SK-N-SH treated with all-trans-retinoic acid at 6 μM for 48 hours (cell line): Measurements from ENCODE around the gene RP9.

Experiments used
- ATAC-seq: fragments of 200-7000 bp; cut with Tn5 transposase; 3 replicates; pipeline ENCODE4 v1.9.1; 2020; ENCODE audit warnings: mild to moderate bottlenecking, moderate library complexity
- ARNTL ChIP-seq: fragments of 450-650 bp; formaldehyde crosslinking; IDR thresholded peaks from 2 replicates; pipeline ENCODE4 v1.5.0; 2020; ENCODE audit warnings: low read depth, mild to moderate bottlenecking, moderate library complexity, borderline replicate concordance
- BACH2 ChIP-seq: fragments of 250-450 bp; sonication (Bioruptor Pico); IDR thresholded peaks from 2 replicates; pipeline ENCODE4 v1.9.0; 2021; ENCODE audit warnings: mild to moderate bottlenecking, borderline replicate concordance
- CREB5 ChIP-seq: fragments of 250-450 bp; sonication (Bioruptor Pico); IDR thresholded peaks from 2 replicates; pipeline ENCODE4 v1.5.1; 2020; ENCODE audit warnings: low read depth, mild to moderate bottlenecking, moderate library complexity
- CSRNP3 ChIP-seq: fragments of 250-450 bp; sonication (Bioruptor Pico); IDR thresholded peaks from 2 replicates; pipeline ENCODE4 v1.5.1; 2021; ENCODE audit warnings: mild to moderate bottlenecking, moderate library complexity
- ESRRG ChIP-seq: fragments of 250-450 bp; sonication (Bioruptor Pico); IDR thresholded peaks from 2 replicates; pipeline ENCODE4 v1.6.1; 2021; ENCODE audit warnings: mild to moderate bottlenecking
- GLIS3 ChIP-seq: fragments of 250-450 bp; sonication (Bioruptor Pico); IDR thresholded peaks from 2 replicates; pipeline ENCODE4 v1.5.0; 2020; ENCODE audit warnings: mild to moderate bottlenecking, moderate library complexity
- ISL1 ChIP-seq: fragments of 250-450 bp; sonication (Bioruptor Pico); IDR thresholded peaks from 2 replicates; pipeline ENCODE4 v2.1.2; 2022; ENCODE audit warnings: mild to moderate bottlenecking, moderate library complexity
- OSR1 ChIP-seq: fragments of 250-450 bp; sonication (Bioruptor Pico); IDR thresholded peaks from 2 replicates; pipeline ENCODE4 v1.8.0; 2022; ENCODE audit warnings: moderate library complexity, mild to moderate bottlenecking, inconsistent platforms
- PATZ1 ChIP-seq: fragments of 250-450 bp; sonication (Bioruptor Pico); IDR thresholded peaks from 2 replicates; pipeline ENCODE4 v1.8.0; 2020; ENCODE audit warnings: mild to moderate bottlenecking, moderate library complexity, borderline replicate concordance
- POU6F1 ChIP-seq: fragments of 250-450 bp; sonication (Bioruptor Pico); IDR thresholded peaks from 2 replicates; pipeline ENCODE4 v1.8.0; 2021; ENCODE audit warnings: low read depth, mild to moderate bottlenecking, moderate library complexity, borderline replicate concordance
- PPARA ChIP-seq: fragments of 250-450 bp; sonication (Bioruptor Pico); IDR thresholded peaks from 2 replicates; pipeline ENCODE4 v1.5.0; 2020; ENCODE audit warnings: mild to moderate bottlenecking, borderline replicate concordance
- RARB ChIP-seq: fragments of 250-450 bp; sonication (Bioruptor Pico); IDR thresholded peaks from 2 replicates; pipeline ENCODE4 v1.8.0; 2021; ENCODE audit warnings: mild to moderate bottlenecking, moderate library complexity
- SNAI2 ChIP-seq: fragments of 250-450 bp; sonication (Bioruptor Pico); IDR thresholded peaks from 2 replicates; pipeline ENCODE4 v1.5.0; 2020; ENCODE audit warnings: mild to moderate bottlenecking, moderate library complexity
- TOX ChIP-seq: fragments of 250-450 bp; sonication (Bioruptor Pico); IDR thresholded peaks from 2 replicates; pipeline ENCODE4 v1.8.0; 2021; ENCODE audit warnings: mild to moderate bottlenecking, moderate library complexity, borderline replicate concordance
- ZC3H10 ChIP-seq: fragments of 250-450 bp; sonication (Bioruptor Pico); IDR thresholded peaks from 2 replicates; pipeline ENCODE4 v1.5.1; 2021; ENCODE audit warnings: mild to moderate bottlenecking, moderate library complexity
- ZFP3 ChIP-seq: fragments of 250-450 bp; sonication (Bioruptor Pico); IDR thresholded peaks from 2 replicates; pipeline ENCODE4 v1.5.0; 2020; ENCODE audit warnings: mild to moderate bottlenecking, moderate library complexity
- ZNF565 ChIP-seq: fragments of 450-650 bp; formaldehyde crosslinking; conservative IDR thresholded peaks from 2 replicates; pipeline ENCODE4 v1.5.0; 2020; ENCODE audit warnings: low read depth, mild to moderate bottlenecking, moderate library complexity
- ZNF70 ChIP-seq: fragments of 450-650 bp; formaldehyde crosslinking; IDR thresholded peaks from 2 replicates; pipeline ENCODE4 v1.5.0; 2020; ENCODE audit warnings: mild to moderate bottlenecking, moderate library complexity
- ZNF8 ChIP-seq: fragments of 450-650 bp; formaldehyde crosslinking; IDR thresholded peaks from 2 replicates; pipeline ENCODE4 v1.5.0; 2020; ENCODE audit warnings: mild to moderate bottlenecking, moderate library complexity

Gene RP9

GRCh38 chr7:33118383-33118782 lies 9.2 kb upstream of the RP9 start:
- TF ChIP-seq CREB5 (CRISPR knock-in tag) (no peak), ZC3H10 (CRISPR knock-in tag) (no peak), SNAI2 (CRISPR knock-in tag) (no peak), ZNF70 (no peak), GLIS3 (CRISPR knock-in tag) (no peak), POU6F1 (CRISPR knock-in tag) (no peak), ISL1 (no peak), CSRNP3 (no peak), RARB (CRISPR knock-in tag) (no peak), BACH2 (CRISPR knock-in tag) (no peak), TOX (CRISPR knock-in tag) (no peak)
- TF ChIP-seq, all 23 proteins: peak for 0
- no peak for ATAC-seq

- ATAC-seq = no peak
- TF ChIP-seq ZNF565 (CRISPR knock-in tag) (no peak), PATZ1 (CRISPR knock-in tag) (no peak), PPARA (no peak), TOX (CRISPR knock-in tag) (no peak), BACH2 (CRISPR knock-in tag) (no peak), OSR1 (CRISPR knock-in tag) (no peak), ZFP3 (CRISPR knock-in tag) (no peak), ESRRG (CRISPR knock-in tag) (no peak), ARNTL (CRISPR knock-in tag) (no peak), CREB5 (CRISPR knock-in tag) (no peak), SNAI2 (CRISPR knock-in tag) (no peak), CSRNP3 (no peak), ZNF8 (CRISPR knock-in tag) (no peak), ISL1 (no peak)
These were observed 5.8 kb upstream of the RP9 start for GRCh38 chr7:33114976-33115375.

GRCh38 chr7:33111614-33112013 lies 2.4 kb upstream of the RP9 start:
- TF ChIP-seq RARB (CRISPR knock-in tag) (no peak), CREB5 (CRISPR knock-in tag) (no peak), PPARA (no peak)
- no peak for ATAC-seq
